WTC11 (cell line): ENCODE measurements around the gene BPIFB4. TPM values are rescaled to one million over a fixed set of nuclear protein-coding genes. Genes with fewer than 3 reads are reported as not detected.

Experiments
- ATAC-seq: fragments of 200-7000 bp; cut with Tn5 transposase; 2 replicates; pipeline ENCODE4 v1.10.0; 2021; ENCODE audit warnings: mild to moderate bottlenecking, moderate library complexity
- CTCF ChIA-PET: fragments of 300-600 bp; sonication (Branson Sonifier 250); formaldehyde crosslinking; loops from one replicate; lab custom pipeline; 2021; ENCODE audit warnings: antibody characterized with exemption; lab: Charles Lee
- POLR2A ChIA-PET: fragments of 350-600 bp; sonication (Branson Sonifier 250); formaldehyde crosslinking; loops from one replicate; lab custom pipeline; 2021; ENCODE audit warnings: antibody characterized with exemption; lab: Charles Lee
- DNase-seq: peaks from one replicate; pipeline ENCODE4 v3.0.0; 2021; ENCODE audit warnings: low spot score
- H3K27ac Mint-ChIP-seq: 2 replicates; pipeline ENCODE4 v1.8.0; 2021; ENCODE audit warnings: mixed read lengths
- H3K27me3 Mint-ChIP-seq: 2 replicates; pipeline ENCODE4 v1.8.0; 2021; ENCODE audit warnings: low read depth, mild to moderate bottlenecking, moderate library complexity, mixed read lengths
- H3K36me3 Mint-ChIP-seq: 2 replicates; pipeline ENCODE4 v1.8.0; 2021; ENCODE audit warnings: mixed read lengths
- H3K4me1 Mint-ChIP-seq: 2 replicates; pipeline ENCODE4 v1.8.0; 2022; ENCODE audit warnings: mixed read lengths
- H3K4me3 Mint-ChIP-seq: 2 replicates; pipeline ENCODE4 v1.8.0; 2021; ENCODE audit warnings: mild to moderate bottlenecking, moderate library complexity, mixed read lengths
- H3K9me3 Mint-ChIP-seq: 2 replicates; pipeline ENCODE4 v1.8.0; 2021; ENCODE audit warnings: mixed read lengths
- ATF1 ChIP-seq: sonication (generic); formaldehyde crosslinking; IDR thresholded peaks from 2 replicates; pipeline ENCODE4 v1.8.1; 2023; ENCODE audit warnings: mild to moderate bottlenecking, moderate library complexity, missing genetic modification reagents
- FOXJ3 ChIP-seq: sonication (generic); formaldehyde crosslinking; IDR thresholded peaks from 2 replicates; pipeline ENCODE4 v1.9.0; 2021; ENCODE audit warnings: missing genetic modification reagents, mild to moderate bottlenecking, borderline replicate concordance
- FOXP1 ChIP-seq: sonication (generic); formaldehyde crosslinking; IDR thresholded peaks from 2 replicates; pipeline ENCODE4 v1.8.0; 2022; ENCODE audit warnings: missing genetic modification reagents, mild to moderate bottlenecking, moderate library complexity, borderline replicate concordance
- MYBL2 ChIP-seq: sonication (generic); formaldehyde crosslinking; IDR thresholded peaks from 2 replicates; pipeline ENCODE4 v1.8.1; 2023; ENCODE audit warnings: mild to moderate bottlenecking, moderate library complexity, missing genetic modification reagents
- NR2C2 ChIP-seq: sonication (generic); formaldehyde crosslinking; IDR thresholded peaks from 2 replicates; pipeline ENCODE4 v1.8.0; 2022; ENCODE audit warnings: mild to moderate bottlenecking, missing genetic modification reagents
- PRRX2 ChIP-seq: fragments of 250-450 bp; sonication (Bioruptor Pico); IDR thresholded peaks from 2 replicates; pipeline ENCODE4 v1.8.0; 2021; ENCODE audit warnings: mild to moderate bottlenecking
- SMAD4 ChIP-seq: sonication (generic); formaldehyde crosslinking; IDR thresholded peaks from 2 replicates; pipeline ENCODE4 v1.8.0; 2022; ENCODE audit warnings: mild to moderate bottlenecking, missing genetic modification reagents
- SP1 ChIP-seq: sonication (generic); formaldehyde crosslinking; conservative IDR thresholded peaks from 2 replicates; pipeline ENCODE4 v1.8.1; 2022; ENCODE audit warnings: missing genetic modification reagents
- TCF7 ChIP-seq: sonication (generic); formaldehyde crosslinking; IDR thresholded peaks from 2 replicates; pipeline ENCODE4 v1.8.0; 2022; ENCODE audit warnings: mild to moderate bottlenecking, low read depth, missing genetic modification reagents, moderate library complexity
- TEAD4 ChIP-seq: sonication (generic); formaldehyde crosslinking; IDR thresholded peaks from 2 replicates; pipeline ENCODE4 v1.8.0; 2022; ENCODE audit warnings: mild to moderate bottlenecking, missing genetic modification reagents
- ZNF396 ChIP-seq: fragments of 250-450 bp; sonication (Bioruptor Pico); IDR thresholded peaks from 2 replicates; pipeline ENCODE4 v1.8.0; 2021; ENCODE audit warnings: mild to moderate bottlenecking, moderate library complexity, borderline replicate concordance
- ZNF416 ChIP-seq: fragments of 250-450 bp; sonication (Bioruptor Pico); IDR thresholded peaks from 2 replicates; pipeline ENCODE4 v1.9.0; 2021; ENCODE audit warnings: mild to moderate bottlenecking, inconsistent platforms
- total RNA-seq: library from RNA; stranded (reverse); gene quantifications from 3 replicates; pipeline ENCODE4 v1.2.3, GENCODE V29; 2021
- TF ChIP-seq, protein P1 (sequence below): fragments of 250-450 bp; sonication (Bioruptor Pico); IDR thresholded peaks from 2 replicates; pipeline ENCODE4 v2.1.2; 2022; ENCODE audit warnings: mild to moderate bottlenecking, moderate library complexity
- TF ChIP-seq, protein P2 (sequence below): sonication (generic); formaldehyde crosslinking; IDR thresholded peaks from 2 replicates; pipeline ENCODE4 v1.8.0; 2022; ENCODE audit warnings: mild to moderate bottlenecking, missing genetic modification reagents
- TF ChIP-seq, protein P3 (sequence below): sonication (generic); formaldehyde crosslinking; IDR thresholded peaks from 2 replicates; pipeline ENCODE4 v1.8.1; 2023; ENCODE audit warnings: mild to moderate bottlenecking, moderate library complexity, missing genetic modification reagents
- TF ChIP-seq, protein P4 (sequence below): sonication (generic); formaldehyde crosslinking; IDR thresholded peaks from 2 replicates; pipeline ENCODE4 v1.8.0; 2022; ENCODE audit warnings: mild to moderate bottlenecking, missing genetic modification reagents
- TF ChIP-seq, protein P5 (sequence below): fragments of 200-600 bp; IDR thresholded peaks from 2 replicates; pipeline ENCODE4 v1.8.0; 2022; ENCODE audit warnings: antibody characterized with exemption
- TF ChIP-seq, protein P6 (sequence below): sonication (generic); formaldehyde crosslinking; IDR thresholded peaks from 2 replicates; pipeline ENCODE4 v1.8.1; 2022; ENCODE audit warnings: missing genetic modification reagents, borderline replicate concordance

Gene BPIFB4
- total RNA-seq, 1 experiment from 2014 or later = not detected

DNA sequence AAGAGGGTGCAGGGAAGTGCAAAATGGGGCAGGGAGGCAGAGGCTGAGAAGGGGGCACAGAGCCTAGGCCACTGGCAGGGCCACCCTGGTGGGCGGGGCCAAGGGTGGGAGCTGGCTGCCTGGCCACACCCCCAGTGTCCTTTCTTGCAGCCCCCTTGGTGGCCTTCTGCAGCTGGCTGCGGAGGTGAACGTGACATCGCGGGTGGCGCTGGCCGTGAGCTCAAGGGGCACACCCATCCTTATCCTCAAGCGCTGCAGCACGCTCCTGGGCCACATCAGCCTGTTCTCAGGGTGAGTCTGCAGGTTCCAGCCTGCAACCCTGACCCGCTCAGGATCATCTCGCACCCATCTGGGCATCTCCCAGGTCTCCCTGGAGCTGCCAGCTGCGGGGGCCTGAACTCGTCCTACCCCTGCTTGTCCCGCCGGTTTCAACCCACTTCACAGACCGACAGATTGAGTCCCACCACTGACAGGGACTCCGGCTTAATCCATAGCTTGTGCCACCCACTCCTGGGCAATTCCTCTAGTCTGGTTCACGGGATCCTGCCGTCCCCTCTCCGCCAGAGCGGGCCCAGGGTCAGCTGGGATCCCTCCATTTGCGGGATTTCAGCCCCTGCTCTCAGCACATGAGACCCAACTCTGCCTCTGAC lies 19.6 kb upstream of the BPIFB4 start:
- Mint-ChIP-seq H3K27me3 (no peaks in the 10 kb centered on the region), H3K9me3 (no peaks in the 10 kb centered on the region), H3K27ac (no peak overlapping the region), H3K4me3 (no peak overlapping the region), H3K36me3 (no peaks in the 10 kb centered on the region), H3K4me1 (no peaks in the 10 kb centered on the region)
- ChIA-PET POLR2A (no interaction called here), CTCF (interaction anchor here (0.6 to 1.4 kb wide), 3 partner anchors 36 to 99 kb away, joined by 3 to 5 read pairs (median 3); no protein-coding TSS in a partner anchor)
- TF ChIP-seq SMAD4 (CRISPR knock-in tag) = no peak
- no peak for TF ChIP-seq TCF7 (CRISPR knock-in tag)
- TF ChIP-seq, protein P1, sequence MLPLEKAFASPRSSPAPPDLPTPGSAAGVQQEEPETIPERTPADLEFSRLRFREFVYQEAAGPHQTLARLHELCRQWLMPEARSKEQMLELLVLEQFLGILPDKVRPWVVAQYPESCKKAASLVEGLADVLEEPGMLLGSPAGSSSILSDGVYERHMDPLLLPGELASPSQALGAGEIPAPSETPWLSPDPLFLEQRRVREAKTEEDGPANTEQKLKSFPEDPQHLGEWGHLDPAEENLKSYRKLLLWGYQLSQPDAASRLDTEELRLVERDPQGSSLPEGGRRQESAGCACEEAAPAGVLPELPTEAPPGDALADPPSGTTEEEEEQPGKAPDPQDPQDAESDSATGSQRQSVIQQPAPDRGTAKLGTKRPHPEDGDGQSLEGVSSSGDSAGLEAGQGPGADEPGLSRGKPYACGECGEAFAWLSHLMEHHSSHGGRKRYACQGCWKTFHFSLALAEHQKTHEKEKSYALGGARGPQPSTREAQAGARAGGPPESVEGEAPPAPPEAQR = no peak
- TF ChIP-seq, protein P2, sequence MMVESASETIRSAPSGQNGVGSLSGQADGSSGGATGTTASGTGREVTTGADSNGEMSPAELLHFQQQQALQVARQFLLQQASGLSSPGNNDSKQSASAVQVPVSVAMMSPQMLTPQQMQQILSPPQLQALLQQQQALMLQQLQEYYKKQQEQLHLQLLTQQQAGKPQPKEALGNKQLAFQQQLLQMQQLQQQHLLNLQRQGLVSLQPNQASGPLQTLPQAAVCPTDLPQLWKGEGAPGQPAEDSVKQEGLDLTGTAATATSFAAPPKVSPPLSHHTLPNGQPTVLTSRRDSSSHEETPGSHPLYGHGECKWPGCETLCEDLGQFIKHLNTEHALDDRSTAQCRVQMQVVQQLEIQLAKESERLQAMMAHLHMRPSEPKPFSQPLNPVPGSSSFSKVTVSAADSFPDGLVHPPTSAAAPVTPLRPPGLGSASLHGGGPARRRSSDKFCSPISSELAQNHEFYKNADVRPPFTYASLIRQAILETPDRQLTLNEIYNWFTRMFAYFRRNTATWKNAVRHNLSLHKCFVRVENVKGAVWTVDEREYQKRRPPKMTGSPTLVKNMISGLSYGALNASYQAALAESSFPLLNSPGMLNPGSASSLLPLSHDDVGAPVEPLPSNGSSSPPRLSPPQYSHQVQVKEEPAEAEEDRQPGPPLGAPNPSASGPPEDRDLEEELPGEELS (CRISPR knock-in tag) = no peak
- no peak for TF ChIP-seq ZNF416 (CRISPR knock-in tag)
- ATAC-seq = peak; percentile 33; the same call in 1 of the 2 replicates
- no peak for DNase-seq

DNA sequence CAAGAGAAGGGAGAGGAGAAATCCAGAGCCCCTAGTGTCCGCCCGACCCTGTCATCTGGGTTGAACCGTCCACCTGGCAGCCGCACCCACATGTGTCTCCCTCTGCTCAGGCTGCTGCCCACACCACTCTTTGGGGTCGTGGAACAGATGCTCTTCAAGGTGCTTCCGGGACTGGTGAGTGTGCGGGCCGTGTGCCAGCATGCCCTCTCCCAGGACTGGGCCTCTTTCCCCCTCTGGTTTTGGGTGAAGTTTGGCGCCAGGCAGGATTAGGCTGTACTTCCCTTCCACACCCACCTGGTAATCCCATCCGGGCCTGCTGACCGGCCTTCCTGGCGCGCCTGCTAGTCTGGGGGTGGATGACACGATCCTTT lies 17.8 kb upstream of the BPIFB4 start:
- CTCF ChIA-PET = interaction anchor here (1.1 kb wide), 1 partner anchor 34 kb away, joined by 3 read pairs; no protein-coding TSS in a partner anchor

DNA sequence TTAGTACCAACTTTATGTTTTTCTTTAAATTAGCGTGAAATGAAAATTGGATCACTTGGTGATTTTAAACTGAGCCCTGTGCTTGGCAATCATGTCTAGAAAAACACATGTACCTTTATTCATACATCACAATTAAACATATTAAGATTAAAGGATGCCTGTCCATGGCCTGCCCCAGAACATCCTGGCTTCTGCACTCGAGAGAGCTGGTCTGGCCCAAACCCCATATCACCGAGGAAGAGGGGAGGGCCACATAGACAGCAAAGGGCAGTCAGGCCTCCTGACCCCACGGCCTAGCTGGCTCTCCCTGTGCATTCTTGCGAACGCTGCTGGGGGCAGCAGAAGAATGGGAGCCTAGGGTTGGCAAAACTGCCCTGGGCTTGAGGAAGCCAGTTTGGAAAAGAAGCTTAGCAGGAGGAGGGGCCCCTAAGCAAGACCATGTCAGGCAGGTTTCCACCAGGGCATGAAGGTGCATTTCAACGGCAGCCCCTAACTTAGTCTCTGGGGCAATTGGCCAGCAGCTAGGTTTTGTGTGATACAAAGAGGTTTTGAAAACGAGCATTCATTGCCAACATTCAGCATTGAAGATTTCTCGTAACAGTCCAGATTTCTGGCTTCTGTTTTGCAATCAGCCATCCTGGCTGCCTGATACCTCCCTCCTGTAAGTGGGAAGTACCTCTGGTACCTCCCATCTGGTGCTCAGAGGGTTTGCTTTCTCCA lies 17.2 kb upstream of the BPIFB4 start:
- H3K36me3 Mint-ChIP-seq = no peaks in the 10 kb centered on the region
- CTCF ChIA-PET = interaction anchor here (1.0 to 1.1 kb wide), 2 partner anchors 34 to 66 kb away, joined by 3 read pairs; no protein-coding TSS in a partner anchor
- no peaks in the 10 kb centered on the region for H3K9me3 Mint-ChIP-seq
- ATAC-seq = no peak
- POLR2A ChIA-PET = no interaction called here
- no peaks in the 10 kb centered on the region for H3K27me3 Mint-ChIP-seq
- H3K4me1 Mint-ChIP-seq = no peaks in the 10 kb centered on the region
- DNase-seq = no peak
- H3K4me3 Mint-ChIP-seq = no peak overlapping the region
- peak overlapping the region; percentile 55; the same call in 1 of the 2 replicates for H3K27ac Mint-ChIP-seq
- TF ChIP-seq MYBL2 (CRISPR knock-in tag) (no peak), FOXP1 (CRISPR knock-in tag) (no peak), ATF1 (CRISPR knock-in tag) (no peak), SP1 (CRISPR knock-in tag) (no peak), FOXJ3 (no peak), TEAD4 (no peak), NR2C2 (no peak), PRRX2 (CRISPR knock-in tag) (no peak), ZNF396 (CRISPR knock-in tag) (no peak)
- TF ChIP-seq, protein P3, sequence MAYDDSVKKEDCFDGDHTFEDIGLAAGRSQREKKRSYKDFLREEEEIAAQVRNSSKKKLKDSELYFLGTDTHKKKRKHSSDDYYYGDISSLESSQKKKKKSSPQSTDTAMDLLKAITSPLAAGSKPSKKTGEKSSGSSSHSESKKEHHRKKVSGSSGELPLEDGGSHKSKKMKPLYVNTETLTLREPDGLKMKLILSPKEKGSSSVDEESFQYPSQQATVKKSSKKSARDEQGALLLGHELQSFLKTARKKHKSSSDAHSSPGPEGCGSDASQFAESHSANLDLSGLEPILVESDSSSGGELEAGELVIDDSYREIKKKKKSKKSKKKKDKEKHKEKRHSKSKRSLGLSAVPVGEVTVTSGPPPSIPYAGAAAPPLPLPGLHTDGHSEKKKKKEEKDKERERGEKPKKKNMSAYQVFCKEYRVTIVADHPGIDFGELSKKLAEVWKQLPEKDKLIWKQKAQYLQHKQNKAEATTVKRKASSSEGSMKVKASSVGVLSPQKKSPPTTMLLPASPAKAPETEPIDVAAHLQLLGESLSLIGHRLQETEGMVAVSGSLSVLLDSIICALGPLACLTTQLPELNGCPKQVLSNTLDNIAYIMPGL (CRISPR knock-in tag) = no peak
- TF ChIP-seq, protein P4, sequence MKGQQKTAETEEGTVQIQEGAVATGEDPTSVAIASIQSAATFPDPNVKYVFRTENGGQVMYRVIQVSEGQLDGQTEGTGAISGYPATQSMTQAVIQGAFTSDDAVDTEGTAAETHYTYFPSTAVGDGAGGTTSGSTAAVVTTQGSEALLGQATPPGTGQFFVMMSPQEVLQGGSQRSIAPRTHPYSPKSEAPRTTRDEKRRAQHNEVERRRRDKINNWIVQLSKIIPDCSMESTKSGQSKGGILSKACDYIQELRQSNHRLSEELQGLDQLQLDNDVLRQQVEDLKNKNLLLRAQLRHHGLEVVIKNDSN (CRISPR knock-in tag) = no peak
- TF ChIP-seq, protein P2 (CRISPR knock-in tag) = no peak
- TF ChIP-seq, protein P5, sequence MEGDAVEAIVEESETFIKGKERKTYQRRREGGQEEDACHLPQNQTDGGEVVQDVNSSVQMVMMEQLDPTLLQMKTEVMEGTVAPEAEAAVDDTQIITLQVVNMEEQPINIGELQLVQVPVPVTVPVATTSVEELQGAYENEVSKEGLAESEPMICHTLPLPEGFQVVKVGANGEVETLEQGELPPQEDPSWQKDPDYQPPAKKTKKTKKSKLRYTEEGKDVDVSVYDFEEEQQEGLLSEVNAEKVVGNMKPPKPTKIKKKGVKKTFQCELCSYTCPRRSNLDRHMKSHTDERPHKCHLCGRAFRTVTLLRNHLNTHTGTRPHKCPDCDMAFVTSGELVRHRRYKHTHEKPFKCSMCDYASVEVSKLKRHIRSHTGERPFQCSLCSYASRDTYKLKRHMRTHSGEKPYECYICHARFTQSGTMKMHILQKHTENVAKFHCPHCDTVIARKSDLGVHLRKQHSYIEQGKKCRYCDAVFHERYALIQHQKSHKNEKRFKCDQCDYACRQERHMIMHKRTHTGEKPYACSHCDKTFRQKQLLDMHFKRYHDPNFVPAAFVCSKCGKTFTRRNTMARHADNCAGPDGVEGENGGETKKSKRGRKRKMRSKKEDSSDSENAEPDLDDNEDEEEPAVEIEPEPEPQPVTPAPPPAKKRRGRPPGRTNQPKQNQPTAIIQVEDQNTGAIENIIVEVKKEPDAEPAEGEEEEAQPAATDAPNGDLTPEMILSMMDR = no peak

More for the DNA sequence above, 17.8 kb upstream of the BPIFB4 start:
- POLR2A ChIA-PET = no interaction called here
- TF ChIP-seq, protein P6, sequence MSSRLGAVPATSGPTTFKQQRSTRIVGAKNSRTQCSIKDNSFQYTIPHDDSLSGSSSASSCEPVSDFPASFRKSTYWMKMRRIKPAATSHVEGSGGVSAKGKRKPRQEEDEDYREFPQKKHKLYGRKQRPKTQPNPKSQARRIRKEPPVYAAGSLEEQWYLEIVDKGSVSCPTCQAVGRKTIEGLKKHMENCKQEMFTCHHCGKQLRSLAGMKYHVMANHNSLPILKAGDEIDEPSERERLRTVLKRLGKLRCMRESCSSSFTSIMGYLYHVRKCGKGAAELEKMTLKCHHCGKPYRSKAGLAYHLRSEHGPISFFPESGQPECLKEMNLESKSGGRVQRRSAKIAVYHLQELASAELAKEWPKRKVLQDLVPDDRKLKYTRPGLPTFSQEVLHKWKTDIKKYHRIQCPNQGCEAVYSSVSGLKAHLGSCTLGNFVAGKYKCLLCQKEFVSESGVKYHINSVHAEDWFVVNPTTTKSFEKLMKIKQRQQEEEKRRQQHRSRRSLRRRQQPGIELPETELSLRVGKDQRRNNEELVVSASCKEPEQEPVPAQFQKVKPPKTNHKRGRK (CRISPR knock-in tag) = no peak
- H3K9me3 Mint-ChIP-seq = no peaks in the 10 kb centered on the region
- DNase-seq (no peak), ATAC-seq (no peak)
- no peaks in the 10 kb centered on the region for H3K4me1 Mint-ChIP-seq
- H3K36me3 Mint-ChIP-seq = no peaks in the 10 kb centered on the region
- H3K27me3 Mint-ChIP-seq = no peaks in the 10 kb centered on the region
- no peak overlapping the region for H3K4me3 Mint-ChIP-seq
- no peak overlapping the region for H3K27ac Mint-ChIP-seq
